Measurements from ENCODE around the gene BID.

The BID gene

GRCh38 chr22:17781319-17782031 is 7.2 kb upstream of the BID start:
- no peak for DNase-seq
- Histone ChIP-seq H3K9me3 (ENCODE audit: severe bottlenecking) (no peaks in the 10 kb centered on the region), H3K36me3 (no peaks in the 10 kb centered on the region), H3K27me3 (ENCODE audit: insufficient read depth, low read depth, severe bottlenecking) (no peaks in the 10 kb centered on the region), H3K27ac (no peak overlapping the region), H3K4me3 (ENCODE audit: low read depth, low read length) (no peak overlapping the region)
- TF ChIP-seq, protein P1, sequence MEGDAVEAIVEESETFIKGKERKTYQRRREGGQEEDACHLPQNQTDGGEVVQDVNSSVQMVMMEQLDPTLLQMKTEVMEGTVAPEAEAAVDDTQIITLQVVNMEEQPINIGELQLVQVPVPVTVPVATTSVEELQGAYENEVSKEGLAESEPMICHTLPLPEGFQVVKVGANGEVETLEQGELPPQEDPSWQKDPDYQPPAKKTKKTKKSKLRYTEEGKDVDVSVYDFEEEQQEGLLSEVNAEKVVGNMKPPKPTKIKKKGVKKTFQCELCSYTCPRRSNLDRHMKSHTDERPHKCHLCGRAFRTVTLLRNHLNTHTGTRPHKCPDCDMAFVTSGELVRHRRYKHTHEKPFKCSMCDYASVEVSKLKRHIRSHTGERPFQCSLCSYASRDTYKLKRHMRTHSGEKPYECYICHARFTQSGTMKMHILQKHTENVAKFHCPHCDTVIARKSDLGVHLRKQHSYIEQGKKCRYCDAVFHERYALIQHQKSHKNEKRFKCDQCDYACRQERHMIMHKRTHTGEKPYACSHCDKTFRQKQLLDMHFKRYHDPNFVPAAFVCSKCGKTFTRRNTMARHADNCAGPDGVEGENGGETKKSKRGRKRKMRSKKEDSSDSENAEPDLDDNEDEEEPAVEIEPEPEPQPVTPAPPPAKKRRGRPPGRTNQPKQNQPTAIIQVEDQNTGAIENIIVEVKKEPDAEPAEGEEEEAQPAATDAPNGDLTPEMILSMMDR (IDR thresholded peaks at IDR 0.05; ENCODE audit: low read depth, low read length): no peak

GRCh38 chr22:17780741-17781318 is 6.6 kb upstream of the BID start:
- H3K27ac ChIP-seq: no peak overlapping the region
- no peak overlapping the region for H3K4me3 ChIP-seq (ENCODE audit: low read depth, low read length)
- DNase-seq: no peak
- TF ChIP-seq, protein P1 (IDR thresholded peaks at IDR 0.05; ENCODE audit: low read depth, low read length): no peak
- no peaks in the 10 kb centered on the region for H3K36me3 ChIP-seq
- no peaks in the 10 kb centered on the region for H3K27me3 ChIP-seq (ENCODE audit: insufficient read depth, low read depth, severe bottlenecking)
- no peaks in the 10 kb centered on the region for H3K9me3 ChIP-seq (ENCODE audit: severe bottlenecking)

DNA sequence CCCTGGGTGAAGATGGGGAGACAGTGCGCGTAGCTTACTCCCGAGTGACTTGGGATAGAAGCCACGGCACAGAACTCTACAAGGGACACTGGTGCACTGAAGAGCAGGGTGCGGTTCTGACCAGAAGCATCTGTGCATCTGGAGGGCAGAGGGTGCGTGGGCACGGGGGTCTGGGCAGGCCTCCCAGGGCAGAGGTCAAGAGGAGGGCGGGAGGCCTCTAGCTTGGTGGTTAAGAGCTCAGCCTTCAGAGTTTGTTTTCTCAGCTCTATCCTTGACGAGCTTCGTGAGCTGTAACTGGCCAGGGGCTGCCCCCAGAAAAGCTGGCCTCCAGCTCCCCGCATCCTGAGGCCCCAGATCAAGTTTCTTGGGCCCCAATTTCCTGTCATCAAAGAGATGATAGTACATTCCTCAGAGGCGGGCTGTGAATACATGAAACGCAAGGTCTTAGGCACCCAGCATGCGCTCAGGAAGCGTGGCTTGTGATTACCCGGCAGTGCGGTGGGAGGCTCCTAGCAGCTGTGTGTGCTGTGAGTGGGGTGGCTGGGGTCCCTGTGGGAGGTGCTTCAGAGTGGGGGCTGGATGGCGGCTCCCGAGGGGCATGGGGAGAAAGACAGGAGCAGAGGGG is 6.0 kb upstream of the BID start:
- TF ChIP-seq, protein P1 (IDR thresholded peaks at IDR 0.05; ENCODE audit: low read depth, low read length): no peak
- DNase-seq: no peak
- Histone ChIP-seq H3K9me3 (ENCODE audit: severe bottlenecking) (no peaks in the 10 kb centered on the region), H3K4me3 (ENCODE audit: low read depth, low read length) (no peak overlapping the region), H3K27me3 (ENCODE audit: insufficient read depth, low read depth, severe bottlenecking) (no peaks in the 10 kb centered on the region), H3K27ac (no peak overlapping the region), H3K36me3 (no peaks in the 10 kb centered on the region)

- no peak for DNase-seq
- Histone ChIP-seq H3K27me3 (ENCODE audit: insufficient read depth, low read depth, severe bottlenecking) (no peaks in the 10 kb centered on the region), H3K4me3 (ENCODE audit: low read depth, low read length) (no peak overlapping the region), H3K9me3 (ENCODE audit: severe bottlenecking) (no peaks in the 10 kb centered on the region), H3K27ac (no peak overlapping the region), H3K36me3 (no peaks in the 10 kb centered on the region)
- TF ChIP-seq, protein P1 (IDR thresholded peaks at IDR 0.05; ENCODE audit: low read depth, low read length): no peak
Observed at GRCh38 chr22:17779286-17780115, 5.2 kb upstream of the BID start.

DNA sequence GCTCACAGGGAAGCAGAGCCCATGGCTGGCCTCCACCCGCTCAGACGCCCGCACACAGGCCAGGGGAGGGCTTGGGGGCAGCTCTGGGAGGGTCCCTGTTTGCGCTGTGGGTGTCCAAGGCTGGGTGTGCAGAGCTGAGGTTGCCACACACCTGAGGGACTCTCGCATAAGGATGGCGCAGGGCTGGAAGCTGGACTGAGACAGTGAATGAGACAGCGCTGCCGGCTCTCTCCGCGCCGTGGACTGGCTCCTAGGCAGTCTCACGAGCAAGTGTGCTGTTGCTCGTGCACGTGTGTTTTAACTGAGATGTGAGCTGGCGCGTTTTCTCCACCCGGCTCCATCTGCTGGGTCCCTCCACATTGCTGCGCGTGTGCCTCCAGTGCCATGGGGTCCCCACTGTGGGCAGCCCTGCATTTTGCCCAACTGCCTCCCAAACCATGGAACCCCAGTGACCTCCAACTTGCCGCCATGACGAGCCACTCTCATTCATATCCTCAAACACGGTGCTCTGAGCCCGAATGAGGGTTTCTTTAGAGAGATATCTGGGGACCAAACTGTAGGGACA is 4.2 kb upstream of the BID start:
- no peak overlapping the region for H3K27ac ChIP-seq
- H3K4me3 ChIP-seq (ENCODE audit: low read depth, low read length): no peak overlapping the region
- no peak for DNase-seq
- H3K9me3 ChIP-seq (ENCODE audit: severe bottlenecking): no peaks in the 10 kb centered on the region
- TF ChIP-seq, protein P1 (IDR thresholded peaks at IDR 0.05; ENCODE audit: low read depth, low read length): no peak
- H3K27me3 ChIP-seq (ENCODE audit: insufficient read depth, low read depth, severe bottlenecking): no peaks in the 10 kb centered on the region
- no peaks in the 10 kb centered on the region for H3K36me3 ChIP-seq
